Skeletal muscle satellite cell (primary cell): ENCODE results near the gene DENND4C.
"Not testable (repeated sequence)": the region's sequence is repeated elsewhere in the genome, so short reads cannot be mapped to it uniquely, and the experiment has no call there.

ENCODE experiments used
- H3K27me3 ChIP-seq: 2 replicates; pipeline ENCODE4 v1.7.0; 2013; ENCODE audit warnings: low read length; ENCODE audit not compliant: control insufficient read depth, insufficient read depth
- H3K36me3 ChIP-seq: 2 replicates; pipeline ENCODE4 v1.7.0; 2013; ENCODE audit warnings: mild to moderate bottlenecking, control low read depth, low read length; ENCODE audit not compliant: insufficient read depth
- H3K4me1 ChIP-seq: 2 replicates; pipeline ENCODE4 v1.7.0; 2013; ENCODE audit warnings: low read length; ENCODE audit not compliant: control insufficient read depth, insufficient read depth
- H3K4me2 ChIP-seq: 2 replicates; pipeline ENCODE4 v1.7.0; 2013; ENCODE audit warnings: mild to moderate bottlenecking, low read length
- H3K4me3 ChIP-seq: 2 replicates; pipeline ENCODE4 v1.7.0; 2013; ENCODE audit warnings: low read length
- H3K9ac ChIP-seq: 2 replicates; pipeline ENCODE4 v1.7.0; 2013; ENCODE audit warnings: mild to moderate bottlenecking, low read depth, low read length, moderate library complexity
- H3K9me3 ChIP-seq: replicated peaks from 2 replicates; pipeline ENCODE4 v1.7.0; 2013; ENCODE audit warnings: mild to moderate bottlenecking, control low read depth, low read length

The DENND4C gene

DNA sequence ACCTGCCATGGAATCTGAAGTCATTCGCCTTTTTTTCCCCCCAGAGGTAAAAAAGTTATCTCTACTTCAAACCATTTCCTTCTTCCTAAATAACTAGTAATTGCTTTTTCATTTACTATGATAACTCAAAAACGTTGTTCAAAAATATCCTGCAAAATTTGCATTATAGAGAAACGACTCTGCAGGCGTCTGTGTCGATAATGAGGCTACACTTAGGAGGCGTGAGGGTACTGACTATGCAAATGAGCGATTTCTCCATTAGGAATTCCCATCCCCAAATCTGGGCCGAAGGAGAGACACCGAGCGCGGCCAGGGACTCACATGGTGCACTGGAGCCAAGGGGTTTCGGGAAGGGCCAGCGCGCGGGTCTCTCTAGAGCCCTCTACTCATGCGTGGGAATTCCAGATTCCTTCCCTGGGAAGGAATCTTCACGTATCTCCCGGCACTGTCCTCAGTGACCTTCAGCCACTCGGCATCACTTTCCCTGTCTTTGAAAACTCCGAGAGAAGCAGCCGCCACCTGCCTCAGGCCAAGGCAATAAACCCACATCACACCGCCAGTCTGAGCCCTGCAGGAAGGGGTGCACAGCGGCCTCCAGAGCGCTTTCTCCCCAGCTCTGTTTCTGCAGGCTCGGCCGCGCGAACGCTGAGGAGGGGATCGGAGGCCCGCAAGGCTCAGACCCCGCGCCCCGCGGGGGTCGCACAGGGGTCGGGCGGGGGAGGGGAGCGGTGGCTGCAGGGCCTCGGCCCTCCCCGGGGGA, 718 bp upstream of the DENND4C start:
- H3K9ac ChIP-seq = peak overlapping the region; percentile 98
- peak overlapping the region; percentile 99 for H3K4me3 ChIP-seq
- peak overlapping the region; percentile 86 for H3K4me2 ChIP-seq
- H3K27me3 ChIP-seq = no peaks in the 10 kb centered on the region
- no peaks in the 10 kb centered on the region for H3K9me3 ChIP-seq
- H3K36me3 ChIP-seq = no peaks in the 10 kb centered on the region
- peaks cover 11% of the 10 kb centered on the region for H3K4me1 ChIP-seq

DNA sequence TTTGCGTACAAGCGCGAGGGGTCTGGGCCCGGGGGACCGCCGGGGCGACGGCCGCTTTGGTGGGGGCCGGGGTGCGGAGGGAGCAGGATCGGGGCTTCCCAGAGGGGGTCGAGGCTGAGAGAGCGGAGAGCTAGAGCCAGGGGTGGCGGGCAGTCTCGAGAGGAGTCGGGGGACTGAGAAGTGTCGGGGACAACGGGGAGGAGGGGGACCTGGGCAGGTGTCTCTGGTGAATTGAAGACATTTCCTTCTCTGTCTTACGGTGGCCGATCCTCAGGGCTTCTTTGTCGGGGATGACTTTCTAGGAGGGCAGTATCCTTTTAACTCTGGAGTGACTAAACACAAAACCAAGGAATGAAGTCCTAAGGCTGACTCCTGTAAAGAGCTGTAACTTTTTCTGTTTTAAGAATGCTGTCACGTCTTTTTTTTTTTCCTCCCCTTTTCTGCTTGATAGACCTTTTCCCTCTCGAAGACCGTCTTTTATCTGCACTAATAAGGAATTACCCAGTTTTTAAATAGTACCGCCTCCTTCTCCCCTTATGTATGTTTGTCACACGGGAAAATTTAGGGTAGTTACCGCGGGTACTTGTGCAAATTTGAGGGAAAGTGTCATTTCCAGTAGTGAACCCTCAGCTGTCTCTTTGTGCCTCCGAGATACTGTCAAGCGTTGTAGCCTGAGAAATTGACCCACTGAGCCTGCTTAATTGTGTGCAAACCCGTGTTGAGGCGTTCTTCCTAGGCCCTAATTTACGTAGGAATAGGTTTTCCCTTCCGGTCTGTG, 822 bp downstream of the DENND4C start:
- H3K4me3 ChIP-seq = peak overlapping the region; percentile 99
- peak overlapping the region; percentile 79 for H3K4me2 ChIP-seq
- H3K4me1 ChIP-seq = peaks cover 11% of the 10 kb centered on the region
- no peaks in the 10 kb centered on the region for H3K36me3 ChIP-seq
- peak overlapping the region; percentile 98 for H3K9ac ChIP-seq
- H3K9me3 ChIP-seq = no peaks in the 10 kb centered on the region
- no peaks in the 10 kb centered on the region for H3K27me3 ChIP-seq

DNA sequence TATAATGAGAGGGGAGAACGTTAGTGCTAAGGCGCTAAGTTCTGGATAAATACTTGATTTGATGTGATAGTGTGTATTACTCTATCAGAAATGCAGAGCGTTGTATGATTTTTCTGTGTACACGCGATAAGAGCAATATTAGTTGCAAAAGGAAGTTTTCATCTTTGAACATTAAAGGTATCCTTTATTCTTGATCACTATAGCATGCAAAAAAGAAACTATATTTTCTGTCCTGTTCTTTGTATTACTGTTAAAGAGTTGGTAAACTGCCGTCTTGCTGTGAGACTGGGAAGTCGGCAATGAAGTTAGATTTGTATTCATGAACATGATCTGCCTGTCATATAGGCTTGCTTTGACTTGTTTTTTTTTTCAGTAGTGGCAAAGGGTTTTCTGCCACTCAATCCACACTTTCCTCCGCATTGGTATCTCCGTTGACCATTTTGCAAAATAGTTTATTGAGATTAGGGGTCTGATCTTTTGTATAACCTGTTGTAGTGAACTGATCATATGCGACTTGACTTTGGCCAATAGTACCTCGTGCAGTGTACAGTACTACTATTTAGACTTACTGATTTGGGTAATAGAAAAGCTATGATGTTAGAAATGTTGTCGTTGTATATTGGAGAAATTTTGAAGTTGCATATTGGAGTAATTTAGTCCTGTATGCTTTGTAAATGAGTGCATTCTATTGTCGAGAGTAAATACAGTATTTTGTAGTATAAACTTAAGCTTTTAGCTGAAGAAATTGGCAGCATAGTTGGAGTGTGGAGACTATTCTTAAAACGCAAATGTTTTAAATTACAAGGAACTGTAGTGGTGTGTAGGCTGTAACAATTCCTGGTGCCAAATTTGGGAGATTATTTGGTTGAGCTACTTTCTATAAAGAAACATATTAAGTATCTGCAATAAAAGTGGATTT, 1.7 kb downstream of the DENND4C start:
- H3K4me2 ChIP-seq = peak overlapping the region; percentile 79
- peak overlapping the region; percentile 99 for H3K4me3 ChIP-seq
- peak overlapping the region; percentile 98 for H3K9ac ChIP-seq
- H3K27me3 ChIP-seq = no peaks in the 10 kb centered on the region
- no peaks in the 10 kb centered on the region for H3K36me3 ChIP-seq
- H3K9me3 ChIP-seq = no peaks in the 10 kb centered on the region
- peaks cover 11% of the 10 kb centered on the region for H3K4me1 ChIP-seq

DNA sequence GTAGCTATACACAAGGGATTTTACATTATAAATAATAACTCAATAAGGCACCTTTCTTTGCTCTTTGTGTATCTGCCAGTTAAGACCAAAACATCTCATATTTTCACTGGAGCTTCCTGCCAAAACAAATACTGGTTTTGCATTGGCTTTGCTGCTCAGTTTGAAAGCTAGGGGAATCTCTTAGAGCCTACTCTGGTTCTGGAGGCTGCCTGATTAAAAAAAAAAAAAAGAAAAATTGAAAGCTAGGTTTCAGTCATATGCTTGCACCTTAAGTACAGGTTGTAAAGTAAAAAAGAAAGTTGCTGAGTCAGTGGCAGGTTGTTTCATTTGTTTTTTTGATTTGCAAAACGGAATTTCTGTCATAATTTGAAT, 2.3 kb downstream of the DENND4C start:
- Histone ChIP-seq H3K36me3 (no peaks in the 10 kb centered on the region), H3K27me3 (no peaks in the 10 kb centered on the region), H3K9ac (peak overlapping the region; percentile 98), H3K4me3 (peak overlapping the region; percentile 99), H3K4me2 (peak overlapping the region; percentile 79), H3K9me3 (no peaks in the 10 kb centered on the region), H3K4me1 (peaks cover 11% of the 10 kb centered on the region)

DNA sequence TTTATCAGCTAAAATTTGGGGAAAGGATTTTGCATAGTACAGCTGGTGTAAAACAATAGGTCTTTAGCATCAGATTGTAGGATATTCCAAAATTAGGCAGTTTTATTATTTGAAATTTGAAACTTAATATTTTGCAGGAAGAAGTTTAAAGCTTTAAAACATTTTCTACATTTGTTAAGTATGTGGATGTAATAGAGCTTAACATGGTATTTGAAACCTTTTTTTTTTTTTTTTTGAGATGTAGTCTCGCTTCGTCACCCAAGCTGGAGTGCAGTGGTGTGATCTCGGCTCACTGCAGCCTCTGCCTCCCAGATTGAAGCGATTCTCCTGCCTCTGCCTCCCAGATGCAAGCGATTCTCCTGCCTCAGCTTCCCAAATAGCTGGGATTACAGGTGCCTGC, 2.9 kb downstream of the DENND4C start:
- peak overlapping the region; percentile 99 for H3K4me3 ChIP-seq
- no peaks in the 10 kb centered on the region for H3K36me3 ChIP-seq
- H3K4me1 ChIP-seq = peaks cover 11% of the 10 kb centered on the region
- no peaks in the 10 kb centered on the region for H3K27me3 ChIP-seq
- peak overlapping the region; percentile 79 for H3K4me2 ChIP-seq
- no peaks in the 10 kb centered on the region for H3K9me3 ChIP-seq
- peak overlapping the region; percentile 98 for H3K9ac ChIP-seq

DNA sequence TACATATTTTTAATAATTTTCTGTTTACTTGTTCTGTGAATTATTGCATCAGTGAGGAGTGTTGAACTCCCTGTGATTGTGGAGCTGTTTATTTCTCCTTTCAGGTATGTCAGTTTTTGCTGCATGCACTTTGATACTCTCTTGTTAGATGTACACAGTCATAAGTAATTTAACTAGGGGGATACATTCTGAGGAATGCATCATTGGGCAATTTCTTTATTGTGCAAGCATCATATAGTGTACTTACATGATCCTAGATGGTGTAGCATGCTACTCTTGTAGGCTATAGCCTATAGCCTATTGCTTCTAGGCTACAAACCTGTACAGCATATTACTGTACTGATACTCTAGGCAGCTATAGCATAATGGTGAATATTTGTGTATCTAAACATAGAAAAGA, 9.5 kb downstream of the DENND4C start:
- Histone ChIP-seq H3K36me3 (peaks cover 10% of the 10 kb centered on the region), H3K27me3 (no peaks in the 10 kb centered on the region), H3K4me3 (no peak overlapping the region), H3K4me2 (no peak overlapping the region), H3K9me3 (no peaks in the 10 kb centered on the region), H3K9ac (no peak overlapping the region), H3K4me1 (no peaks in the 10 kb centered on the region)

DNA sequence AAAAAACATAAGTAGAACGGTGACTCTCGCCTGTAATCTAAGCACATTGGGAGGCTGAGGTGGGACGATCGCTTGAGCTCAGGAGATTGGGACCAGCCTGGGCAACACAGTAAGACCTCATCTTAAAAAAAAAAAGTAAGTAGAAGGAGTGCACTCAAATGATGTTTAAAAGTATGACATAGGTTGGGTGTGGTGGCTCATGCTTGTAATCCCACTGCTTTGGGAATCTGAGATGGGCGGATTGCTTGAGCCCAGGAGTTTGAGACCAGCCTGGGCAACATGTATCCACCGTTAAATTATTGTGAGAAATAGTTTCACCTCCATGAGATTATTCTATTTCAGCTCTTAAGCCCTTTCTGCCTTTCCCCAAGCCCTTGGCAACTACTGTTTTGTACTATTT, 11.2 kb downstream of the DENND4C start:
- no peak overlapping the region for H3K9ac ChIP-seq
- H3K4me1 ChIP-seq = no peaks in the 10 kb centered on the region
- no peaks in the 10 kb centered on the region for H3K27me3 ChIP-seq
- H3K36me3 ChIP-seq = peaks cover 10% of the 10 kb centered on the region
- no peaks in the 10 kb centered on the region for H3K9me3 ChIP-seq
- H3K4me3 ChIP-seq = no peak overlapping the region
- no peak overlapping the region for H3K4me2 ChIP-seq

DNA sequence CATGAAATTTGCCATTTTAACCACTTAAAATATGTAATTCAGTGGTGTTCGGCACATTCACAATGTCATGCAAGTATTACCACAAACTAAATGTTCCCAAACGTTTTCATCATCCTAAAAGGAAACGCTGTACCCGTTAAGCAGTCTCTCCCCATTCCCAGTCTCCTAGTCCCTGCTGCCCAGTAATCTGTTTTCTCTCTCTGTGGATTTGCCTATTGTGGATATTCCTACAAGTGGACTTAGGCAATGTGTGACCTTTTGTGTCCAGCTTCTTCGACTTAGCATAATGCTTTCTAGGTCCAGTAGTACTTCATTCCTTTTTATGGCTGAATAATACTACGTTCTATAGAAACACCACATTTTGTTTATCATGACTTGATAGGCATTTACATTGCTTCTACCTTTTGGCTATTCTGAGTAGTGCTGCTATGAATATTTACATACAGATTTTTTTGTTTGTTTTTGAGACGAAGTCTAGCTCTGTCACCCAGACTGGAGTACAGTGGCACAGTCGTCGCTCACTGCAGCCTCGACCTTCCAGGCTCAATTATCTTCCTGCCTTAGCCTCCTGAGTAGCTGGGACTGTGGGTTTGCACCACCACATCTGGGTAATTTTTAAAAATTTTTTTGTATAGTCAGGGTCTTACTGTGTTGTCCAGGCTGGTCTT, 13.0 kb downstream of the DENND4C start:
- no peaks in the 10 kb centered on the region for H3K4me1 ChIP-seq
- peaks cover 13% of the 10 kb centered on the region for H3K36me3 ChIP-seq
- no peak overlapping the region for H3K9ac ChIP-seq
- no peak overlapping the region for H3K4me2 ChIP-seq
- H3K27me3 ChIP-seq = no peaks in the 10 kb centered on the region
- no peaks in the 10 kb centered on the region for H3K9me3 ChIP-seq
- no peak overlapping the region for H3K4me3 ChIP-seq

DNA sequence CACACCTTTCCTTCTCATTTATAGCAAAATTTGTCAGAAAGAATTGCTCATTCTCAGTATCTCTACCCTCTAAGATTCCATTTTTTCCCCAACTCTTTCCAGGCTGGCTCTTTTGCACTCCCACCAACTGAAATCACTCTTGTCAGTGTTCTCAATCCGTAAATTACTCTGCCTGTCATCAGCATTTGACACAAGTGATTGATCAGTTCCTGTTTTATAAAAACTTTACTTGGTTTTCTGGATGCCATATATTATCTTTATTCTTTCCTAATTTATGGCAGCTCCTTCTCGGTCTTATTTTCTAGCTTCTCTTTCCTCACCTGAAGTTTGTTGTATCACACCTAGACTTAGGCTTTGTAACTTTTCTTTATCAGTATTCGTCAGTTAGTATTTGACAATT, 16.4 kb downstream of the DENND4C start:
- Histone ChIP-seq H3K4me3 (no peak overlapping the region), H3K9ac (no peak overlapping the region), H3K4me2 (no peak overlapping the region), H3K4me1 (no peaks in the 10 kb centered on the region), H3K27me3 (no peaks in the 10 kb centered on the region), H3K36me3 (peaks cover 3% of the 10 kb centered on the region), H3K9me3 (no peaks in the 10 kb centered on the region)

DNA sequence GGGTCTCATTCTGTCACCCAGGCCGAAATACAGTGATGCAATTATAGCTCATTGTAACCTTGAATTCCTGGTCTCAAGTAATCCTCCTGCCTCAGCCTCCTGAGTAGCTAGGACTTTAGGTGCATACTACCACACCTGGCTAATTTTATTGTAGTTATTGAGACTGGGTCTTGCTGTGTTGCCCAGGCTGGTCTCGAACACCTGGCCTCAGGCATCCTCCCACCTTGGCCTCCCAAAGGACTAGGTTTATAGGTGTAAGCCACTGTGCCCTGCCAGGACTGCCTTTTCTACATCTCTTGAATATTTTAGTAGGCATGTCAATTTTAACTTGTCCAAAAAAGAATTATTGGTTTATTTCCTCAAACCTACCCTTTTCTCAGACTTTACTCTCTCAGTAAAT, 16.9 kb downstream of the DENND4C start:
- H3K27me3 ChIP-seq = no peaks in the 10 kb centered on the region
- H3K9me3 ChIP-seq = no peaks in the 10 kb centered on the region
- no peak overlapping the region for H3K9ac ChIP-seq
- no peak overlapping the region for H3K4me3 ChIP-seq
- peaks cover 3% of the 10 kb centered on the region for H3K36me3 ChIP-seq
- H3K4me1 ChIP-seq = no peaks in the 10 kb centered on the region
- H3K4me2 ChIP-seq = no peak overlapping the region

DNA sequence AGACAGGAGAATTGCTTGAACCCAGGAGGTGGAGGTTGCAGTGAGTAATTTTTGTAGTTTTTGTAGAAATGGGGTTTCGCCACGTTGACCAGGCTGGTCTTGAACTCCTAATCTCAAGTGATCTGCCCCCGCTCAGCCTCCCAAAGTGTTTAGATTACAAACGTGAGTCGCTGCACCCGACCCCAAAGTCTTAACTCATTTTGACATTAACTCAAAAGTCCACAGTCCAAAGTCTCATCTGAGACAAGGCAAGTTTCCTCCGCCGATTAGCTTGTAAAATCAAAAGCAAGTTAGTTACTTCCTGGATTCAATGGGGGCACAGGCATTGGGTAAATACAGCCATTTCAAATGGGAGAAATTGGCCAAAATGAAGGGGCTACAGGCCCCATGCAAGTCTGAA, 19.9 kb downstream of the DENND4C start:
- H3K4me2 ChIP-seq, H3K4me3 ChIP-seq, H3K9ac ChIP-seq, H3K36me3 ChIP-seq, H3K4me1 ChIP-seq, H3K9me3 ChIP-seq, H3K27me3 ChIP-seq: not testable (repeated sequence)
